B cell (primary cell): ENCODE results near the gene RNF114. TPM values are rescaled to one million over a fixed set of nuclear protein-coding genes. Genes with fewer than 3 reads are reported as not detected.
"Not testable (repeated sequence)": the region's sequence is repeated elsewhere in the genome, so short reads cannot be mapped to it uniquely, and the experiment has no call there.

Experiments used
- ATAC-seq: fragments of 200-7000 bp; cut with Tn5 transposase; one replicate; pipeline ENCODE4 v1.10.0; 2021; ENCODE audit warnings: low read depth, mild to moderate bottlenecking, moderate number of reproducible peaks, moderate library complexity
- CTCF ChIA-PET: fragments of 350-600 bp; sonication (Branson Sonifier 250); formaldehyde crosslinking; loops from one replicate; lab custom pipeline; 2021; ENCODE audit warnings: antibody characterized with exemption, inconsistent platforms; lab: Charles Lee
- POLR2A ChIA-PET: fragments of 350-600 bp; sonication (Branson Sonifier 250); formaldehyde crosslinking; loops from one replicate; lab custom pipeline; 2021; ENCODE audit warnings: antibody characterized with exemption; lab: Charles Lee
- DNase-seq: peaks from one replicate; pipeline ENCODE4 v3.0.0; 2013
- H2AFZ ChIP-seq: 2 replicates; pipeline ENCODE4 v1.6.1; 2012; ENCODE audit warnings: mild to moderate bottlenecking, low read depth, low read length; ENCODE audit not compliant: insufficient read depth, poor library complexity, severe bottlenecking
- H3K27ac ChIP-seq, 2 donors: 1 replicate in 1 of 2; 2 replicates in 1 of 2; pipeline ENCODE4 v1.5.1; 2012 to 2013; ENCODE audit warnings: low read length in 2 of 2, mild to moderate bottlenecking in 2 of 2, moderate library complexity in 1 of 2
- H3K27me3 ChIP-seq, 4 experiments: fragments of 200-600 bp in 1 of 4; sonication (generic) in 1 of 4; replicated peaks in 1 of 4; 1 replicate in 2 of 4; 2 replicates in 2 of 4; pipeline versions ENCODE4 v1.6.1 to v1.7.0; 2013 to 2016; ENCODE audit warnings: low read length in 3 of 4, mild to moderate bottlenecking in 2 of 4, mixed read lengths in 1 of 4, moderate library complexity in 1 of 4; ENCODE audit not compliant: insufficient read depth in 4 of 4, control insufficient read depth in 3 of 4; ENCODE audit errors: control extremely low read depth in 1 of 4
- H3K36me3 ChIP-seq, 2 experiments: replicated peaks in 1 of 2; 1 replicate in 1 of 2; 2 replicates in 1 of 2; pipeline versions ENCODE4 v1.6.1 to v1.7.1; 2013; ENCODE audit warnings: low read length in 1 of 2; ENCODE audit not compliant: insufficient read depth in 2 of 2, control insufficient read depth in 1 of 2; ENCODE audit errors: control extremely low read depth in 1 of 2, extremely low read depth in 1 of 2
- H3K4me1 ChIP-seq, 2 donors: fragments of 200-600 bp in 1 of 2; sonication (generic) in 1 of 2; 1 replicate in 1 of 2; 2 replicates in 1 of 2; pipeline versions ENCODE4 v1.5.1 to v1.6.1; 2013 to 2017; ENCODE audit warnings: low read length in 2 of 2; ENCODE audit not compliant: control insufficient read depth in 2 of 2, insufficient read depth in 2 of 2
- H3K4me2 ChIP-seq: replicated peaks from 2 replicates; pipeline ENCODE3; 2012; ENCODE audit warnings: mild to moderate bottlenecking, low read depth, low read length; ENCODE audit not compliant: poor library complexity, severe bottlenecking
- H3K4me3 ChIP-seq, 5 experiments: fragments of 200-600 bp in 1 of 5; sonication (generic) in 1 of 5; 1 replicate in 3 of 5; 2 replicates in 2 of 5; pipeline versions ENCODE4 v1.5.1 to v1.7.0; 2011 to 2016; ENCODE audit warnings: low read length in 4 of 5, mild to moderate bottlenecking in 4 of 5, low read depth in 2 of 5, control low read depth in 1 of 5, moderate library complexity in 1 of 5; ENCODE audit not compliant: insufficient read depth in 1 of 5; ENCODE audit errors: control extremely low read depth in 1 of 5, extremely low read depth in 1 of 5
- H3K79me2 ChIP-seq: fragments of 200-600 bp; sonication (generic); one replicate; pipeline ENCODE4 v1.6.0; 2016; ENCODE audit warnings: low read length; ENCODE audit not compliant: control insufficient read depth, insufficient read depth
- H3K9ac ChIP-seq: fragments of 200-600 bp; sonication (generic); 2 replicates; pipeline ENCODE4 v1.6.1; 2017; ENCODE audit warnings: mild to moderate bottlenecking, low read length, moderate library complexity
- H3K9me3 ChIP-seq, 3 donors: one replicate each; pipeline versions ENCODE4 v1.6.1 to v1.7.1; 2013; ENCODE audit warnings: low read length in 2 of 3; ENCODE audit not compliant: control insufficient read depth in 2 of 3, insufficient read depth in 1 of 3; ENCODE audit errors: control extremely low read depth in 1 of 3
- H4K20me1 ChIP-seq: 2 replicates; pipeline ENCODE4 v1.6.0; 2012; ENCODE audit warnings: mild to moderate bottlenecking, low read length; ENCODE audit not compliant: insufficient read depth, control insufficient read depth, poor library complexity, severe bottlenecking
- H3K27ac Mint-ChIP-seq: one replicate; pipeline ENCODE4 v1.8.0; 2021; ENCODE audit warnings: mixed read lengths
- H3K27me3 Mint-ChIP-seq: one replicate; pipeline ENCODE4 v1.8.0; 2021; ENCODE audit warnings: mixed read lengths
- H3K4me1 Mint-ChIP-seq: one replicate; pipeline ENCODE4 v1.8.0; 2021; ENCODE audit warnings: mixed read lengths
- H3K4me3 Mint-ChIP-seq: one replicate; pipeline ENCODE4 v1.8.0; 2021; ENCODE audit warnings: mixed read lengths
- H3K9me3 Mint-ChIP-seq: one replicate; pipeline ENCODE4 v1.8.0; 2022; ENCODE audit warnings: mixed read lengths; ENCODE audit not compliant: insufficient read depth
- EZH2 ChIP-seq: IDR thresholded peaks from 2 replicates; pipeline ENCODE4 v1.6.1; 2012; ENCODE audit warnings: borderline replicate concordance, low read depth, mild to moderate bottlenecking, moderate library complexity, low read length; ENCODE audit not compliant: insufficient read depth, poor library complexity, severe bottlenecking
- WGBS: methylation state at CpG from one replicate; pipeline ENCODE4 v1.1.5; 2013; ENCODE audit warnings: missing lambda C conversion rate; ENCODE audit not compliant: insufficient coverage; 5-methylcytosine and 5-hydroxymethylcytosine counted together
- intact Hi-C: fragments of 100-400 bp; cut with micrococcal nuclease; formaldehyde crosslinking; loops from one replicate; pipeline ENCODE4 v1.10.0; 2022
- polyA plus RNA-seq: library from polyadenylated mRNA; depleted of rRNA; stranded (reverse); fragments of >200 nt; gene quantifications from 2 replicates; pipeline ENCODE4 v1.2.3, GENCODE V29; 2012
- total RNA-seq, 2 donors: library from RNA; stranded (reverse); fragments of 120-200 nt in 1 of 2; gene quantifications; 1 replicate in 1 of 2; 2 replicates in 1 of 2; pipeline versions ENCODE4 v1.2.3 to v1.2.4, GENCODE V29; 2013 to 2022
- TF ChIP-seq, protein P1 (sequence below): fragments of 200-600 bp; IDR thresholded peaks from one replicate; pipeline ENCODE4 v1.8.0; 2022; ENCODE audit warnings: antibody characterized with exemption, mild to moderate bottlenecking

The RNF114 gene
- total and polyA plus RNA-seq, 2 donors (not counting 1 experiment from before 2014, with no cell fraction given), result 81.7 to 117 TPM

DNA sequence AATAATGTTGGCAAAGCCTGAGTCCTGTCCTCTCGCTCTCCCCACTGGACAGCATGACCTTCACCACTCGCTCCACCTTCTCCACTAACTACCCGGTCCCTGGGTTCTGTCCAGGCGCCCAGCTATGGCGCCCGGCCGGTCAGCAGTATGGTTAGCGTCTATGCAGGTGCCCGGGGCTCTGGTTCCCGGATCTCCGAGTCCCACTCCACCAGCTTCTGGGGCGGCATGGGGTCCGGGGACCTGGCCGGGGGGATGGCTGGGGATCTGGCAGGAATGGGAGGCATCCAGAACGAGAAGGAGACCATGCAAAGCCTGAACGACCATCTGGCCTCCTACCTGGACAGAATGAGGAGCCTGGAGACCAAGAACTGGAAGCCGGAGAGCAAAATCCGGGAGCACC lies 20.5 kb downstream of the RNF114 start:
- H3K79me2 ChIP-seq, result no peaks in the 10 kb centered on the region
- Mint-ChIP-seq H3K4me3 (no peak overlapping the region), H3K4me1 (peaks cover 9% of the 10 kb centered on the region), H3K9me3 (no peaks in the 10 kb centered on the region), H3K27ac (no peak overlapping the region), H3K27me3 (no peaks in the 10 kb centered on the region)
- no peak overlapping the region for H3K27ac ChIP-seq
- H3K4me3 ChIP-seq, result no peak overlapping the region
- 98% methylated on average over 16 of the region's 18 CpGs for WGBS
- H3K9me3 ChIP-seq, result no peaks in the 10 kb centered on the region
- peaks cover 0 to 4% of the 10 kb centered on the region in 2 donors for H3K4me1 ChIP-seq
- H3K27me3 ChIP-seq, result no peaks in the 10 kb centered on the region
- no peak for ATAC-seq
- no peak overlapping the region for H3K9ac ChIP-seq
- H3K4me2 ChIP-seq, result no peak overlapping the region
- H3K36me3 ChIP-seq, result peaks cover 11 to 36% of the 10 kb centered on the region in 2 experiments
- ChIA-PET POLR2A (no interaction called here), CTCF (interaction anchor here (1.5 kb wide), 1 partner anchor 115 kb away, joined by 3 read pairs; no protein-coding TSS in a partner anchor)
- peaks cover 6% of the 10 kb centered on the region for H4K20me1 ChIP-seq
- H2AFZ ChIP-seq, result no peak overlapping the region
- no peak for DNase-seq
- TF ChIP-seq, protein P1, sequence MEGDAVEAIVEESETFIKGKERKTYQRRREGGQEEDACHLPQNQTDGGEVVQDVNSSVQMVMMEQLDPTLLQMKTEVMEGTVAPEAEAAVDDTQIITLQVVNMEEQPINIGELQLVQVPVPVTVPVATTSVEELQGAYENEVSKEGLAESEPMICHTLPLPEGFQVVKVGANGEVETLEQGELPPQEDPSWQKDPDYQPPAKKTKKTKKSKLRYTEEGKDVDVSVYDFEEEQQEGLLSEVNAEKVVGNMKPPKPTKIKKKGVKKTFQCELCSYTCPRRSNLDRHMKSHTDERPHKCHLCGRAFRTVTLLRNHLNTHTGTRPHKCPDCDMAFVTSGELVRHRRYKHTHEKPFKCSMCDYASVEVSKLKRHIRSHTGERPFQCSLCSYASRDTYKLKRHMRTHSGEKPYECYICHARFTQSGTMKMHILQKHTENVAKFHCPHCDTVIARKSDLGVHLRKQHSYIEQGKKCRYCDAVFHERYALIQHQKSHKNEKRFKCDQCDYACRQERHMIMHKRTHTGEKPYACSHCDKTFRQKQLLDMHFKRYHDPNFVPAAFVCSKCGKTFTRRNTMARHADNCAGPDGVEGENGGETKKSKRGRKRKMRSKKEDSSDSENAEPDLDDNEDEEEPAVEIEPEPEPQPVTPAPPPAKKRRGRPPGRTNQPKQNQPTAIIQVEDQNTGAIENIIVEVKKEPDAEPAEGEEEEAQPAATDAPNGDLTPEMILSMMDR, result no peak
- TF ChIP-seq EZH2, result no peak
- intact Hi-C loops, result no loop called here

- H3K27me3 Mint-ChIP-seq, POLR2A ChIA-PET, H2AFZ ChIP-seq, H3K4me3 Mint-ChIP-seq, H3K4me3 ChIP-seq, H3K4me1 Mint-ChIP-seq, DNase-seq, H3K4me1 ChIP-seq, H3K4me2 ChIP-seq, H3K9me3 Mint-ChIP-seq, H4K20me1 ChIP-seq, H3K79me2 ChIP-seq, H3K27me3 ChIP-seq, ATAC-seq, intact Hi-C loops, H3K9ac ChIP-seq, H3K27ac ChIP-seq, H3K9me3 ChIP-seq: not testable (repeated sequence)
- 78% methylated on average over 12 of the region's 12 CpGs for WGBS
- CTCF ChIA-PET, result interaction anchor here (0.6 to 1.5 kb wide), 2 partner anchors 22 to 114 kb away, joined by 3 read pairs; no protein-coding TSS in a partner anchor
- peaks cover 11 to 29% of the 10 kb centered on the region in 2 experiments for H3K36me3 ChIP-seq
- H3K27ac Mint-ChIP-seq, result peak overlapping the region; percentile 78
Measured at GRCh38 chr20:49957089-49957938, 21.1 kb downstream of the RNF114 start.
